ENCODE data around the gene MEIKIN.
"Not testable (repeated sequence)": the region's sequence is repeated elsewhere in the genome, so short reads cannot be mapped to it uniquely, and the experiment has no call there.

The MEIKIN gene

DNA sequence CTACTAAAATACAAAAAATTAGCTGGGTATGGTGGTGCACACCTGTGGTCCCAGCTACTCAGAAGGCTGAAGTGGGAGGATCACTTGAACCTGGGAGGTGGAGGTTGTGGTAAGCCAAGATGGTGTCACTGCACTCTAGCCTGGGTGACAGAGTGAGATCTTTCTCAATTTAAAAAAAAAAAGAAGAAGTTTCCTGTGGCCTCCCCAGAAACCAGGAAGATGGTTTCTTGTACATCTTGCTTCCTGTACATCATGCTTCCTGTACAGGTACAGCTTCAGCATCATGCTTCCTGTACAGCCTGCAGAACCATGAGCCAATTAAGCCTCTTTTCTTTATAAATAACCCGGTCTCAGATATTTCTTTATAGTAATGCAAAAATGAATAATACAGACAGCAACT, 43.2 kb downstream of the MEIKIN start:
- not testable (repeated sequence) for DNase-seq (ENCODE audit: low spot score)

DNA sequence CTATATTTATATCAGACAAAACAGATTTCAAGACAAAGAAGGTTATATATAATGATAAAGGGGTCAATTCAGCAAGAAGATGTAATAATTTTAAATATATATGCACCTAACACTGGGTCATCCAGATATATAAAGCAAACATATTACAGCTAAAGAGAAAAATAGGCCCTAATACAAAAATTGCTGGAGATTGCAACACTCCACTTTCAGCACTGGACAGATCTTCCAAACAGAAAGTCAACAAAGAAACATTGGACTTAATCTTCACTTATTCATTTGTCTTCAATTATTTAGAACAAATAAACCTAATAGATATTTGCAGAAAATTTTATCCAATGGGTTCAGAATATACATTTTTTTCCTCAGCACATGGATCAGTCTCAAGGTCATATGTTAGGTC, 45.8 kb downstream of the MEIKIN start:
- DNase-seq (ENCODE audit: low spot score), result no peak

DNA sequence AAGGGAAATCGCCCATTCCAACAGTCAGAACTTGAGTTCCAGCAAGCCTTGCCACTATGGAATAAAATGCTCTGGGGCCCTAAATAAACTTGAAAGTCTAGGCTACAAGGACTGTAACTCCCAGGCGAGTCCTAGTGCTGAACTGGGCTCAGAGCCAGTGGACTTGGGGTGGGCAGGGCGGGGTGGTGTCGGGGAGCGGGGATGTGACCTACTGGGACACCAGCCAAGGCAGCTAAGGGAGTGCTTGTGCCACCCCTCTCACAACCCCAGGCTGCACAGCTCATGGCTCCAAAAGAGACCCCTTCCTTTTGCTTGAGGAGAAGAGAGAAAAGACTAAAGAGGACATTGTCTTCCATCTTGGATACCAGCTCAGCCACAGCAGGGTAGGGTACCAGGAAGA, 61.5 kb downstream of the MEIKIN start:
- no peak for DNase-seq (ENCODE audit: low spot score)

DNA sequence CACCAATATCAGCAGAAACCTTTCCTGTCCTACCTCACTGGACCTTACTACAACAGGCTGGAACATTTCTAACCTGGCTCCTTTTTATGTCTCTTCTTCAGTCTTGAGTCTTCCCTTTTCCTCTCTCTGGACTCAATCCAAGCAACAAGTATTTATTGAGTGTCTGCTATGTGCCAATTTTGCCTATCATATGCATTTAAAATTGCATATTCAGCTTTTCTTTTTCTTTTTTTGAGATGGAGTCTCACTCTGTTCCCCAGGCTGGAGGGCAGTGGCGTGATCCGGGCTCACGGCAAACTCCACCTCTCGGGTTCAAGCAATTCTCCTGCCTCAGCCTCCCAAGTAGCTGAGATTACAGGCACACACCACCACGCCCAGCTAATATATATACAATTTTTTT, 65.8 kb downstream of the MEIKIN start:
- DNase-seq (ENCODE audit: low spot score), result no peak

DNA sequence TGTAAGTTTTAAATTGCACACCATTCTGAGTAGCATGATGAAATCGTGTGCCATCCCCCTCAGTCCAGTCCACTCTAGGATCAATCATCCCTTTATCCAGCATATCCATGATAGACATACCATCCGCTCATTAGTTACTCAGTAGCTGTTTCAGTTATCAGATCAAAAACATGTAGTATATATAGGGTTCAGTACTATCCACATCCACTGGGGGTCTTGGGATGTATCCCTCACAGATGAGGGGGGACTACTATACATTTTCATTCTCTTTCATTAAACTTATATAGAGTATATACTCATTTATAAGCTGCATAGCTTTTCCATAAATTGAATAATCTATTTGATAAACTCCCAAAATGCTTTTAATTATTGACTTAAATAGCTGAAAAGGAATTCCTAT, 67.6 kb downstream of the MEIKIN start:
- no peak for DNase-seq (ENCODE audit: low spot score)

DNA sequence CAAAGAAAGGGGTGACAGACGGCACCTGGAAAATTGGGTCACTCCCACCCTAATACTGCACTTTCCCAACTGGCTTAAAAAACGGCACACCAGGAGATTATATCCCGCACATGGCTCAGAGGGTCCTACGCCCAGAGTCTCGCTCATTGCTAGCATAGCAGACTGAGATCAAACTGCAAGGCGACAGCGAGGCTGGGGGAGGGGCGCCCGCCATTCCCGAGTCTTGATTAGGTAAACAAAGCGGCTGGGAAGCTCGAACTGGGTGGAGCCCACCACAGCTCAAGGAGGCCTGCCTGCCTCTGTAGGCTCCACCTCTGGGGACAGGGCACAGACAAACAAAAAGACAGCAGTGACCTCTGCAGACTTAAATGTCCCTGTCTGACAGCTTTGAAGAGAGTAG, 74.2 kb downstream of the MEIKIN start:
- not testable (repeated sequence) for DNase-seq (ENCODE audit: low spot score)

DNA sequence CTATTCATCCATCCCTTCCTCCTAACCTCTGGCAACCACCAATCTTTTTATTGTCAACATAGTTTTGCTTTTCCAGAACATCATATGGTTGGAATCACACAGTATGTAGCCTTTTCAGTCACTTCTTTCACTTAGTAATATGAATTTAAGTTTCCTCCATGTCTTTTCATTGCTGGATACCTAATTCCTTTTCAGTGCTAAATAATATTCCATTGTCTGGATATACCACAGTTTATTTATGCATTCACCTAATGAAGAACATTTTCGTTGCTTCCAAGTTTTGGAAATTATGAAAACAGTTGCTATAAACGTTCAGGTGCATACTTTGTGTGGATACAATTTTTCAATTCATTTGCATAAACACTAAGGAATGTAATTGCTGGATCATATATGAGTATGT, 77.9 kb downstream of the MEIKIN start:
- DNase-seq (ENCODE audit: low spot score), result no peak

DNA sequence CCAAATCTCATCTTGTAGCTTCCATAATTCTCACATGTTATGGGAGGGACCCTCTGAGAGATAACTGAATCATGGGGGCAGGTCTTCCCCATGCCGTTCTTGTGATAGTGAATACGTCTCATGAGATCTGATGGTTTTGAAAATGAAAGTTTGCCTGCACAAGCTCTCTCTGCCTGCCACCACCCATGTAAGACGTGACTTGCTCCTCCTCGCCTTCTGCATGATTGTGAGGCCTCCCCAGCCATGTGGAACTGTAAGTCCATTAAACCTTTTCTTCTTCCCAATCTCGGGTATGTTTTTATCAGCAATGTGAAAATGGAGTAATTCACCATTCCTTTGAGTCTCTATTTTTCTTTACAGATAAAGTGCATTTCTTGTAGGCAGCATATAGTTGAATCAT, 81.8 kb downstream of the MEIKIN start:
- DNase-seq (ENCODE audit: low spot score), result no peak

DNA sequence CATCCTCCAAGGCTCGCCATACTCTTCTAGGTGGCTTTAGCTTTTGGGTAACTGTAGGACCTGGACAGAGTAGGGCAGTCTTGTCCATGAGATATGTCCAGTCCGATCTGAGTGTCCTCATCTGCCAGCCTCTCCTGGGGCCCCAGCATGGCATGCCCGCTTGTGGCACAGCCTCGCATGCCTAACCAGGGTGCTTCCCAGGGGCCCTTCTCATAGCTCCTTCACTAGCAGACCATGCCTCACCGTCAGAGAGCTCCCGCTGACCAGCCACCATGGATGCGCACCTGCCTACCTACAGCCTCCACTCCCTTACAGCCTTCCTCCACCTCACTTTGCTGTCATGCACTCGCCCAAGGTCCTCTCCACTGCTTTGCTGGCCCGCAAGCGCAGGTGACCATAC, 88.1 kb downstream of the MEIKIN start:
- DNase-seq (ENCODE audit: low spot score), result no peak

DNA sequence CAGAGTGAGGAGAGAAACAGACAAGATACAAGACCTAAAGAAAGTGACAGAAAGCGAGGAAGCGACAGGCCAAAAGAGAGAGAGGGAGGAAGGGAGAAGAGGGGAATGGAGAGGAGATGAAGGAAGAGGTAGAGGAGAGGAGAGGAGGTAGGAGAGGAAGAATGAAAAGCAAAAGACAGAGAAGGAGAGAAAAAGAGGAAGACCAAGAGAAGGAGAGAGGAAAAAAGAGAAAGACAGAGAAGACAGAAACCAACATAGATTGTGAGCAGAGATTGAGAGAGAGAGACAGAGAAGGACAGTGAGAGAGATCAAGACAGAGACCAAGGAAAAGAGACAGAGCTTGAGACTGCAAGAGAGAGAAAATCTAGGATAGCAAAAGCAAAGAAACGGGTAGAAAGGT, 90.0 kb downstream of the MEIKIN start:
- no peak for DNase-seq (ENCODE audit: low spot score)

DNA sequence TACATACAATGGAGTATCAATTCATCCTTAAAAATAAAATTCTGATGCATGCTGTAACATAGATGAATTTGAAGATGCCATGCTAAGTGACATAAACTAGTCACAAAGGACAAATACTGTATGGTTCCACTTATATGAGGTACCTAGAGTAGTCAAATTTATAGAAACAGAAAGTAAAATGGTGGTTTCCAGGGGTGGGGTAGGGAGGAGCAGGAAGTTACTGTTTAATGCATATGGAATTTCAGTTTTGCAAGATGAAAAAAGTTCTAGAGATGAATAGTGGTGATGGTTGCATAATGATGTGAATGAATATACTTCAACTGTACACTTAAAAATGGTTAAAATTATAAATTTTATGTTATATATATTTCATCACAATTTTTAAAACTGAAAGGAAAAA, 91.3 kb downstream of the MEIKIN start:
- no peak for DNase-seq (ENCODE audit: low spot score)

DNA sequence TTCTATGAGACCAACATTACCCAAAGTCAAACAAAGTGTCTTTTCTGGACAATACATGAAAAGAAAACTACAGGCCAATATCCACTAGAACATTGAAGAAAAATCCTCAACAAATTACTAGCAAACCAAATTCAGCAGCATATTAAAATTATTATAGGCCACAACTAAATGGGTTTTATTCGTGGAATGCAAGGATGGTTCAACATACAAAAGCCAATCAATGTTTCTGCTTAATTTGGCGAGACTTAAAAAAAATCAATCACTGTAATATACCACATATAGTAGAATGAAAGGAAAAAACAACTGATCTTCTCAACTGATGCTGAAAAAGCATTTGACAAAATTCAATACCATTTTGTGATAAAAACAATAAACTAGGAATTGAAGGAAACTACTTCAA, 96.8 kb downstream of the MEIKIN start:
- DNase-seq (ENCODE audit: low spot score), result no peak

DNA sequence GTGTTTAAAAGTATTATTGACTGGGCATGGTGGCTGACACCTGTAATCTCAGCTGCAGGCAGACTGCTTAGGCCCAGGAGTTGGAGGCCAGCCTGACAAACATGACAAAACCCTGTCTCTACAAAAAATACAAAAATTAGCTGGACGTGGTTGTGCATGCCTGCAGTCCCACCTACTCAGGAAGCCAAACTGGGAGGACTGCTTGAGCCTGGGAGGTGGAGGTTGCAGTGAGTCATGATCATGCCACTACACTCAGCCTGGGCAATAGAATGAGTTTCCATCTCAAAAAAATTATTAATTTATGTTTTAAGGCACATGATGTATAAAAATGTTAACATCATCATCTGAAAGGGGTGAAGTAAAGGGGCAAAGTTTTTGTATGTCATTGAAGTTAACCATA, 98.9 kb downstream of the MEIKIN start:
- DNase-seq (ENCODE audit: low spot score), result no peak

DNA sequence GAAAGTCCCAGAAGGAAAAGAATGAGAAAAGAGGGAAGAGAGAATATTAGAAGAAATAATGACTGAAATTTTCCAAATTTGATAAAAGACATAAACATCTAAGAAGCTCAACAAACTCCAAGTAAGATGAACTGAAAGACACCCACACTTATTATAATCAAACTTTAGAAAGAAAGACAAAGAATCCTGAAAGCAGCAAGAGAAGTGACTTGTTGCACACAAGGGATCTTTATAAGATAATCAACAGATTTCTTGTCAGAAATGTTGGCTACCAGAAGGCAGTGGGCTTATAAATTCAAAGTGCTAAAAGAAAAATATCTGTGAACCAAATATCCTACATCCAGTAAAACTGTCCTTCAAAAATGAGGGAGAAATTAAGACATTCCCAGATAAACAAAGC, 99.6 kb downstream of the MEIKIN start:
- DNase-seq (ENCODE audit: low spot score), result no peak

DNA sequence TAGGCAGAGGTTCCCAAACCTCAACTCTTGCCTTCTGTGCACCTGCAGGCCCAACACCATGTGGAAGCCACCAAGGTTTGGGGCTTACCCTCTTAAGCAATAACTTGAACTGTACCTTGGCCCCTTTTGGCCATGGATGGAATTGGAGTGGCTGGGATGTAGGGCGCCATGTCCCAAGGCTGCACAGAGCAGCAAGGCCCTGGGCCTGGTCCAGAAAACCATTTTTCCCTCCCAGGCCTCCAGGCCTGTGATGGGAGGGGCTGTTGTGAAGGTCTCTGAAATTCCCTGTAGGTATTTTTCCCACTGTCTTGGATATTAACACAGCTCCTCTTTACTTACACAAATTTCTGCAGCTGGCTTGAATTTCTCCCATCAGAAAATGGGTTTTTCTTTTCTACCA, 102.5 kb downstream of the MEIKIN start:
- DNase-seq (ENCODE audit: low spot score), result not testable (repeated sequence)

DNA sequence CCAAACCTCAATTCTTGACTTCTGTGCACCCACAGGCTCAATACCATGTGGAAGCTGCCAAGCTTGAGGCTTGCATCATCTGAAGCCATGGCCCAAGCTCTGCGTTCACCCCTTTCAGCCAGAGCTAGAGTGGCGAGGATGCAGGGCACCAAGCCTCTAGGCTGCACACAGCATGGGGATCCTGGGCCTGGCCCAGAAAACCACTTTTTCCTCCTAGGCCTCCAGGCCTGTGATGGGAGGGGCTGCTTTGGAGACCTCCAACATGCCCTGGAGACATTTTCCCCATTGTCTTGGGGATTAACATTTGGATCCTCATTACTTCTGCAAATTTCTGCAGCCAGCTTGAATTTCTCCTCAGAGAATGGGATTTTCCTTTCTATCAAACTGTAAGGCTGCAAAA, 112.8 kb downstream of the MEIKIN start:
- not testable (repeated sequence) for DNase-seq (ENCODE audit: low spot score)

DNA sequence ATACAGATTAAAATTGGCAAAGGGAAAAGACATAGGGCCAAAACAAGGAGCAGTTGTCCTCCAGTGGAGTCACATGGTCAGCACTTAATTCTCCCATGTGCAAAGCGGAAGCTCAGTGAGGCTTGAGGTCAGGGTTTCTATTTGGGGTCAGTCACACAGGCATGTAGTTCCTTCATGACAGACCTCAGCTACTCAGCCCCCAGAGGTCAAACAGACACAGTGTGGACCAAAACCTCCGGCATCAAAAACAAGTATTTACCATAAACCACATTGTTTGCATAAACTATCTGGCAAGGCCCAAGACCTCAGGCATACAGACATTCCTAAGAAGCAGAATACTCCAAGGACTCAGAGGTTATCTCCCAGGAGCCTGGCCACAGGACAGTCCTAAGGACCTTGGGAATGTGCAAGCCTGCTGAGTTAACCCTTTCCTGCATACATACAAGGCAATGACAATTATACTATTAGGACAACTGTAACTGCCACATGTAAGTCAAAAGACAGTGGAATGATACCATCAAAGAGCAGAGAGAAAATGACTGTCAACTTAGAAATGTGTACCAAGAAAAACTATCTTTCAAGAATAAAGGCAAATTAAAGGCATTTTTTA, 120.0 kb downstream of the MEIKIN start:
- DNase-seq (ENCODE audit: low spot score), result no peak

DNA sequence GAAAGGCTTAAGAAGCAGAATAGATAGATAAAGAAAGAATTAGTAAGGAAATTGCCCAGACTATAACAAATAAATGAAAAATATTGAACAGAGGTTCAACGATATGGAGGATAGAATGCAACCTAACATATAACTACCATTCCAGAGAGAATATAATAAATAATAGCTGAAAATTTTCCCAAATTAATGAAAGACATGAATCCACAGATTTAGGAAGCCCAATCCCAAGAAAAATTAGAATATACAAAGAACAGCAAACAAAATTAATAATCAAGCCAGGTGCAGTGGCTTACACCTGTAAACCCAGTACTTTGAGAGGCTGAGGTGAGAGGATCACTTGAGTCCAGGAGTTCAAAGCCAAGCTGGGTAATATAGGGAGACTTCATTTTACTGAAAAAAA, 120.8 kb downstream of the MEIKIN start:
- no peak for DNase-seq (ENCODE audit: low spot score)

DNA sequence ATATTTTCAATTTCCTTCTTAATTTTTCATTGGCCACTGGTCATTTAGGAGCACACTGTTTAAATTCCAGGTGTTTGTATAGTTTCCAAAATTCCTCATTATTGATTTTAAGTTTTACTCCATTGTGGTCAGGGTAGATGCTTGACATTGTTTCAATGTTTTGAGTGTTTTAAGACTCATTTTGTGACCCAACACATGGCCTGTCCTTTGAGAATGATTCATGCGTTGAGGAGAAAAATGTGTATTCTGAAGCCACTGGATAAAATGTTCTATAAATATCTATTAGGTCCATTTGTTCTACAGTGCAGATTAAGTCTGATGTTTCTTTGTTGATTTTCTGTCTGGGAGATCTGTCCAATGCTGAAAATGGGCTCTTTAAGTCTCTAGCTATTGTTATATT, 124.2 kb downstream of the MEIKIN start:
- DNase-seq (ENCODE audit: low spot score), result no peak

DNA sequence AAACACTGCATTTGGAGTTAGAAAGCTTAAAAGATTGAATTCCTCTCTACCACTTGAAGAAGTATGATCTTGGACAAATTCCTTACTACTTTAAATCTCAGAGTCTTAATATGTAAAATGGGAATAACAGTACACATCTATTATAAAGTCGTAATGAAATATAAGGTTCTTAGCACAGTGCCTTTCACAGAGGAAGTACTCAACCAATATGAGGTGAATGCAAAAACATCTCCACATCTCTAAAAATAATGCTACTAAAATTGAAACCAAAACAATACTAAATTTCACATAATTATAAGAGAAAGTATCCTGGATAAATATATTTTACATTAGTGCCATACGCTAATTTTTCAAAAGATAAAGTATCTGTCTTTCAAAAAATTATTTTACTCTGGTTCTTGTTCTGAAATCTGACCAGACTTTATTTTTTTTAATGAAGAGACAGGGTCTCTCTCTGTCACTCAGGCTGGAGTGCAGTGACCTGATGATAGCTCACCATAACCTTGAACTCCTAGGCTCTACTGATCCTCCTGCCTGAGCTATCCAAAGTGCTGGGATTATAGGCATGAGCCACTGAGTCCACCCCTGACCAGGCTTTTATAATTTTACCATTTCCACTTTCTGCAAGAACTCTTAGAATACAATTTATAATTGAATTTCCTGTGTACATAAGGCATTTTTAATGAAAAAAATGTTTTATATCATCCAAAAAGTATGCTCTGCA, 127.3 kb downstream of the MEIKIN start:
- DNase-seq (ENCODE audit: low spot score), result no peak

DNA sequence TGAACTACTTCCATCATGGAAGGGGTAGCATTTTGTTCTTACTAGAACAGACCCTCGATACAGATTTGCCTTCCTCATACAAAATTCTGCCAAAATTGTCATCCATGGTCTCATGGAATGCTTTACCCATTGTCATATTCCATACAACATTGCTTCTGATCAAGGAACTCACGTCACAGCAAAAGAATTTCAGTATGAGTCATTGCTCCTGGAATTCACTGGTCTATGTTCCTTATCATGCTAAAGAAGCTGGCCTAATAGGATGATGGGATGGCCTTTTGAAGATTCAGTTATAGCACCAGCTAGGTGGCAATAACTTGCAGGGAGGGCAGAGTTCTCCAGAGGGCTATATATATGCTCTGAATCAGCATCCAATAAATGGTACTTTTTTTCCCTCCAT, 130.5 kb downstream of the MEIKIN start:
- DNase-seq (ENCODE audit: low spot score), result no peak

DNA sequence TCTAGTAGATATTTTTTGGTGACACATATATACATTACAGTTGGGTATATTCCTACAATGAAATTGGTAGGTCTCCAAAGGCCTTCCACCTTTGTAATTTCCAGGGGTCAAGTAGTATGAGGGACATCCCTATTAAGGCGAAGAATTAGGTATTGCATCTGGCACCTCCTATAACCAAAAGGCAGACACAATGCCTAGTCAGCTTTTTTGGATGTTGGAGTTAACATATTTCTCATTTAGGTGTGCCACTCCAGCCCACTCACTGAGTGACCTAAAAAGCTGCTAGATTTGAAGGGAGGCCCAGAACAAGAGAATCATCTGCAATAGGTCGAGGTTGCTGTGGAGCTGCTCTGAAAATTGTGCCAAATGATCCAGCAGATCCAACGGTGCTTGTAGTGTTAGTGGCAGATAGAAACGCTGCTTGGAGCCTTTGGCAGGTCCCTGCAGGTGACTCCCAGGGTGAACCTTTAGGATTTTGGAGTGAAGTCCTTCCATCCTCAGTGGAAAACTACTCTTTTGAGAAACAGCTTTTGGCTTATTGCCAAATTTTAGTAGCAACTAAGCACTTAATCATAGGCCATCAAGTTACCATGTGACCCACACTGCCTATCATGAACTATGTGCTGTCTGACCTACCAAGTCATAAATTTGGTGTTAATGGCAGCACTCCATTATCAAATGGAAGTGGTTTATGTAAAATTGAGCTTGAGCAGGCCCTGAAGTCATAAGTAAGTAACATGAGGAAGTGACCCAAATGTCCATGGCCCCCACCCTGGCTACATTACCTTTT, 132.9 kb downstream of the MEIKIN start:
- no peak for DNase-seq (ENCODE audit: low spot score)

DNA sequence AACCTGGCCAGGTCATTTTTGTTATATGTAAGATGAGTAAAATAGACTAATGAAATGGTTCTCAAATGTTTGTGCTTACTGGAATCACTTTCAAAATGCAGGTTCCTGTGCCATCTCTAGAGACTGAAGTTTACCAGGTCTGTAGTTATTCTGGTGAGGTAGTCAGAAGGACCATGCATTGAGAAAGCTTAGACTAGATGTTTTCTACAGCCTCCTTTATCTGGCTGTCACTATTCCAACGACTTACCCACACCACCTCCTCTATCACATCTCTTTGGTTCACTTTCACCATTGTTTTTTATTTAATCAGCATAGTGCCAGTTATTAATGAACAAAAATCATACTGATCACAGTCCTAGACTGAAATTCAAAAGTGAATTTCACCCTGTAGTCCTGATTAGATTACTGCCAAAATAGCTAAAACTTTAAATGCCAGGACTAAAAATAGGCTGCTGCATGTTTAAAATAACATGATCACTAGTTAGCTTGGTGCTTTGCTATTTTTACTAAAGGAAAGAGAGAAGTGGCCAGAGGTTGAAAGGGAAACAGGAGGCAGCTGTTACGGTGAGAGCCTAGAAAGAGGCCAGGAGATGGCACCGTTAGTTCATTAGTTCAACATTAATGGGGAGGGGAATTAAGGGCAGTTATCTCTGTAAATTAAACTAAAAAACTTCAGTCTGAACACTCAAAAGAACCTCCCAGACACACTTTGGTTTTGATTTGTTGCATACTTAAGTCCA, 134.8 kb downstream of the MEIKIN start:
- peak; percentile 41 for DNase-seq (ENCODE audit: low spot score)

Measured in D341Med (cell line).